Forelimb muscle (tissue), 1 donor: ENCODE results near the gene UPF1. TPM values are rescaled to one million over a fixed set of nuclear protein-coding genes. Genes with fewer than 3 reads are reported as not detected.

Source experiments
- DNase-seq: peaks from one replicate; pipeline ENCODE4 v3.0.0-alpha.2; 2013; ENCODE audit warnings: low read depth
- polyA plus RNA-seq: library from polyadenylated mRNA; unstranded; fragments of 120-200 nt; gene quantifications from one replicate; pipeline ENCODE4 v1.2.1, GENCODE V29; 2013; ENCODE audit not compliant: insufficient read length

The UPF1 gene
- polyA plus RNA-seq, 1 donor = 34.1 TPM

DNA sequence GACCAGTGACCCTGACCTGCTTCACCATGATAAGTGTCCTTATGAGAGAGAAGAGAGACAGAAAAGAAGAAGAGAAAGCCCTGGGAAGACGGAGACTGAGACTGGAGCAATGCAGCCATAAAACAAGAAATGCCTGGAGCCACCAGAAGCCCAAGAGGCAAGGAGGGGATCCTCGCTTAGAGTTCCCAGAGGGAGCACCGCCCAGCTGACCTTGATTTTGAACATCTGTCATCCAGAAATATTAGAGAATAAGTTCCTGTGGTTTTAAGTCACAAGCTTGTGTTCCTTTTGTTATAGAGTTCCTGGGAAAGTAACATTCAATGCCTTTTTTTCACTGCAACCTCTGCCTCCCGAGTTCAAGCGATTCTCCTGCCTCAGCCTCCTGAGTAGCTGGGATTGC is 44.0 kb downstream of the UPF1 start:
- DNase-seq = no peak

DNA sequence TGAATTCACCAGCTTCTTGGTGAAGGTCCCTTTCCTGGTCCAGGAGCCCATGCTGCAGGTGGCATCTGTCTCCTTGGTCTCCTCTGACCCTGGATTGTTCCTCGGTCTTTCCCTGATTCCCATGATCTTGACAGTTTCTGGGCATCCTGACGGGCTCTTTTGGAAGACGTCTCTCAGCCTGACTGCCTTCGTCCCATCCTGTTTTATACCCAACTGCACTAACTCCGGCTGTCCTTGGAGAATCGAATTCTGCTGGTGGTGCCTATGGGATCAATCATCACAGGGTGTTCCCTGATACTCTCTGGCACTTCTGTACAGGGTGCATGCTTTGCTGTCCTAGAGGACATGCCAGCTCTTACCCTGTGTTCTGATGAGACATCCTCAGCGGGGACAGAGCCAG is 45.1 kb downstream of the UPF1 start:
- DNase-seq = no peak

GRCh38 chr19:18878058-18878797 is 46.5 kb downstream of the UPF1 start:
- no peak for DNase-seq

- no peak for DNase-seq
Measured at GRCh38 chr19:18878858-18879578, 47.3 kb downstream of the UPF1 start.

DNA sequence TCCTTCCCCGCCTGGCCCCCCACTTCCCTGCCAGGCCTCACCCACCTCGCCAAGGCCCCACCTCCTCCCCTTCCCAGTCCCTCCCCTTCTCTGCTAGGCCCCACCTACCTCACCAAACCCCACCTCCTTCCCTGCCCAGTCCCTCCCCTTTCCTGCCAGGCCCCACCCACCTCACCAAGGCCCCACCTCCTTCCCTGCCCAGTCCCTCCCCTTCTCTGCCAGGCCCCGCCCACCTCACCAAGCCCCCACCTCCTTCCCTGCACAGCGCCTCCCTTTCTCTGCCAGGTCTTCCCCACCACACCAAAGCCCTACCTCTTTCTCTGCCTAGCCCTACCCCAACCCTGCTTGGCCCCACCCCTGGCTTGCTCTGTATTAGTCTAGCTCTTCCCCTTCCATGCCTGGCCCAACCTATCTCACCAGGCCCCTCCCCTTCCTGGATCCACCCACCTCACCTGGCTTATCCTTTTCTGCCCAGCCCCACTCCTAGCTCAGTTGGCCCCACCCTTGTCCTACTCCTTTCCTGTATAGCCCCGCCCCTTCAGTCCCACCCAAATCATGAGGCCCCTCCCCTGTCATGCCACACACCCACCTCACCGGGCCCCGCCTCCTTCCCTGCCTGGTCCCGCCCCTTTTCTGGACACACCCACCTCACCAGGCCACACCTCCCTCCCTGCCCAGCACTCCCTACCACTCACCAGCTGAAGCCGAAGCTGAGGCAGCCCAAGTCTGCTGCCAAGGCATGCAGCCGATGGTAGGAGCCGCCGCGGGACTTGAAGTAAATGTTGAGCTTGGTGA is 48.0 kb downstream of the UPF1 start:
- DNase-seq = no peak

- DNase-seq = no peak
Measured at GRCh38 chr19:18881491-18881890, 49.7 kb downstream of the UPF1 start.

DNA sequence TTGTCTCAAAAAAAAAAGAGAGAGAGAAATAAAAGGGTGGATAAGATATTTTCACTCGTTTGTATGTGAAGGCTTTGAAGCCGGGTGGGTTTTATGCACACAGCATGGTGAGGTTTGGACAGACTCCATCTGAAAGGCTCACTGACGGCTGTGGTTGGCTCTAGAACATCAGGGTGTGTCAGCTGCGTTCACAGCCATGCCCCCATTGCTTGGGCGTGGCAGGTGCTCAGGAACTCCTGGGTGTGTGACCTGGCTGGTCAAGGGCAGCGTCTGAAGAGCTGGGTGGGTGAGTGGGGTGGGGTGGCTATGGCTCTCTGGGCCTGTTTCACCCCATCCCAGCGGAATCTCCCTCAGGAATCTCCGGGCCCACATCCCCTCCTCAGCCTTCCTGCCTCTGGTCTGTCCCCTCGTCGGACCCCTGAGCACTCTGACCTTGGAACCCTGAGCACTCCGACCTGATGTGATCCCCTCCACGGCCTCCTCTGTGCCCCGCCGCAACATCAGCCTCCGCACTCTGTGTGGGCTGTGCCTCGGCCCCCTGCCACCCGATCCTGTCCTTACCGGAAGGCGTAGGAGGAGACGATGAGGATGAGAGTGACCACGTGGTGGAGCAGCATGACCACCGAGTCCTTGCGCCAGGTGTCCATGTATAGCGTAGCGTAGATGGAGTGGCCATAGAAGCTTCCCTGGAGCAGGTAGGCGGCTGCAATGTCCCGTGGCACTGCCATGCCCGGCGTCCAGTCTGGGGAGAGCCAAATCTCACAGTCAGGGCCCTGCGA is 52.0 kb downstream of the UPF1 start:
- DNase-seq = no peak

- no peak for DNase-seq
Measured at GRCh38 chr19:18886972-18887371, 55.2 kb downstream of the UPF1 start.

GRCh38 chr19:18889949-18890745 is 58.4 kb downstream of the UPF1 start:
- no peak for DNase-seq

- no peak for DNase-seq
Measured at GRCh38 chr19:18893587-18894253, 62.0 kb downstream of the UPF1 start.

DNA sequence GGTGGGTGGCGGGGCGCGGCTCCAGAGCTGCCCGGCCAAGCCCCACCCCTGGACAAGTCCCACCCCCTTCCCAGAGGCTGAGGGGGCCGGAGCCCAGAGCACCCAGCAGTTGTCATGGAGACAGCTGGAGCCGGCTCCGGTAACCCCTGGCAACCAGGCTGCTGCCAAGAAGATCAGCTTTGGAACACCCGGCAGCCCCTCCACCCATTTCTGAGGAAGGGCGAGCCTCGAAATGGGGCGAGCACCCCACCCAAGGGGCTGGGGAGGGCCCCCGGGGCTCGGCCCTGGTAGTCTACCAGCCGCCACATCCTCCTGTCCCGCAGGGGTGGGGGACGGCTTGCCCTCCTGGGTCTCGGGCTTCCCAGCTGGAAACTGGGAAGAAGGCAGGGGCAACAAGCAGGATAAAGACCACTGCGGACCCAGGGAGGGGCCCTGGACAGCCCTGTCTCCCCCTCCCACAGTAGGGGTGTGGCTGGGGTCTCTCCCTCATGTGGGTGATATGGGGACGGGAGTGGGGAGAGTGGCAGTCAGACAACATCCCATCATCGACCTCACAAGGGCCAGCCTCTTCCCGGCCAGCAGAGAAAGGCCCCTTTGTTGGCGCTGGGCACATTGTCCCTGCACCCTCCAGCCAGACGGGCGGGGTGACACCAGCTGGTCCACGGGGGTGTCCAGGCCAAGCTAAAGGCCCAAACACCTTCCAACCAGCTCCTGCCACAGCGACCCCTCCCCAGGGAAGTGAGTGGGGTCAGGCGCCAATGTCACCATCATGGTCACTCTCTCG is 62.7 kb downstream of the UPF1 start:
- peak; percentile 28 for DNase-seq

DNA sequence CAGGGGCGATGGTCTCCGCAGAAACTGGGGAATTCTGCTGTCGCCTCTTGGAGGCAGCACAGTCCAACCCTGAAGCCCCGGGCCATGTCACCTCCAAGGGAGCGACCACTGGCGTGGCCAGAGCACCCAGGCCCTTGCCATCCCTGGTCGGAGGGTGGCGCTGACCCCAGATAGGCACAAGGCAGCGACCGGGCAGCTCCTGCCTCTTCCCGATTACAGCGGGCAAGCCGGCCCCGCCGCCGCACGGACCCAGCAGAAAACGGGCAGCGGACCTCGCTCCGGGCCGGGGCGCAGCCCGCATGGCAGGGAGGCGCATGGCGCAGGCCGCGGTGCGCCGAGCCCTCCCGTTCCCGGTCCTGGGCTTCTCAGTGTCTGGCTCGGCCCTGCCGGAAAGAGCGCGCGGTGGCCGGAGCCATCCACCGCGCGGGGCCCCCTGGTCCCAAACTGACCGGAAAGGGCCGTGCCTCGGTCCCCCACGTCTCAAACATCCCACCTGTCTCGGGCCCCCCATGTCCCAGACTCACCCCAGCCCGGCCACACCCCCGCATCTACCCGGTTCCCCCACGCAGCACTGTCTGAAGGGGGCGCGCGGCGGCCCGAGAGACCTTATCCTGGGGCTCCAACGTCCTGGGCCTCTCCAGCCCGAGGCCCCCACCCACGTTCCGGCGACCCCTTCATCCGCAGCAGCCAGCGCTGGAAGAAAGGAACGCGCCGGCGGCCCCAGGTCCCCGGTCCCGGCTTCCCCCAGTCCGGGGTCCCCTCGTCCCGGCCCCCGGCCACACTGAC is 63.5 kb downstream of the UPF1 start:
- DNase-seq = no peak

DNA sequence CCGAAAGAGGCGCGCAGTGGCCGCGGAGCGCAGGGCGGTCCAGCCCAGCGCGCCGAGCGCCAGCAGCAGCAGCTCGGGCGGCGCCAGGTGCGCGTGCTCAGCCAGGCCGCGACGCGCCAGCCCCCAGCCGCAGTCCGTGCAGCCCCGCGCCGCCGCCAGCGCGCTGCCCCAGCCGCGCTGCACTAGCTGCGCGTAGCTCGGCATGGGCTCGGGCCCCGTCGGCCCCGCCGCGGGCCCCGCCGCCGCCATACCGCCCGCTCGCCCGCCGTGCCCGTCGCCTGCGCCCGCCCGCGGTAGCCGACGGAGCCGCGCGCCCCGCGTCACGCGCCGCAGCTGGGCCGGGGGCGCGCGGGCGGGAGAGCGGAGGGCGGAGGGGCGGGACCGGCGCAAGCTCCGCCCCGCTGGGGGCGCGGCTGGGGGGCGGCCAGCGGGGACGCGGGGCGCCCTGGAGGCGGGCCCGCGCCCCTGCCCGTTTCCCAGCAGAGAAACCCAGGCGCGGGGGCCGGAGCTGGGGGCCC is 64.1 kb downstream of the UPF1 start, which contains the start of gene CERS1:
CERS1 (minus strand) TSS at position 335 of the 518 bp plus-strand sequence; CDS start at position 249, 86 bp downstream.
- no peak for DNase-seq

DNA sequence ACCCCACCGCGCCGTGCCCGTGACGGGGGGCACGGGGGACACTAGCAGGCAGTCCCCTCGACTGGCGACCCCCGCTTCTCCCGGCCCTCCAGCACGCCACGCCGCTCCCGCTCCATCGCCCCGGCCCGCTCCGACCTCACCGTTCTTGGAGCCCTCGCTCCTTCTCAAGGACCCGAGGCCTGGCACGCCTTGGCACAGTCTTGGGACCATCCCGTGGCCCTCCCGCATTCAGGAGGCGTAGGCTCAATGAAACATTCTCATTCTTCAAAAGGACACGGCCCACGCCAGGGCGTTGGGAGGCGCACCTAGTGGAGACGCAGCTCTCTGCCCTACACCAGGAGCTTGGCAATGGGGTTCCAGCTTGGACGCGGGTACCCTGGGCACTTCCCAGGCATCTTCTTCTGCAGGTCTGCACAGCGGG is 64.7 kb downstream of the UPF1 start:
- DNase-seq = no peak

DNA sequence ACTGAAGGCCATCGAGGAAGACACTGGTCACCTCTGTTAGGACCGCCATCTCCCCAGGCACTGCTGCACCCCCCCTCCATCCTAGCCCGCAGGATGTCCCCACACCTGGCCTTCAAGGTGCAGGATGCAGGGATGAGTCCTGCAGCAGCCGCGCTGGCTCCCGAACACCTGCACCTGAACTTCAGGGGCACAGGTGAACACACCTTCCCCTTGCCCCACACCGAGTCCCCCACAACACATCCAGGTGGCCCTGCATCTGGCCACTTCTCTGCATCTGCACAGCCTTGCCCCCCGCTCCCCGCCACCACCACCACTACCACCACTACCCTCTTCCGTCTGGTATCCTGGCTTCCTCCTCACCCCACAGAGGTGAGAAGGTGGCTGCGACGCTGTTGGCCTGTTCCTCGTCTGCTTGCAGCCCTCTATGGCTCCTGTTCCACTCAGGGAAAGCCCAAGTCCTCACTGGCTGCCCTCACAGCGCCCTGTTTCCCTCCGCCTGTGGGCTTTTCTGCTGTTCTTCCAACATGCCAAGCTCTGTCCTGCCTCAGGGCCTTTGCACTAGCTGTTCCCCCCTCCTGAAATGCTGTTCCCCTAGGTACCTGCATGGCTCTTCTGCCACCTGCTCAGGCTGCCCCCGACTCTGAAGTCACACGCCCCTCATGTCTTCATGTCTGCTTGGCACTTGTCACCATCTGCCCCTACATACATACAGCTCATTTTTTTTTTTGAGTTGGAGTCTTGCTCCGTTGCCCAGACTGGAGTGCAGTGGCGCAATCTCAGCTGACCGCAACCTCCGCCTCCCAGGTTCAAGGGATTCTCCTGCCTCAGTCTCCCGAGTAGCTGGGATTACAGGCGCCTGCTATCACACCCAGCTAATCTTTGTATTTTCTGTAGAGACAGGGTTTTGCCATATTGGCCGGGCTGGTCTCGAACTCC is 65.6 kb downstream of the UPF1 start:
- no peak for DNase-seq

DNA sequence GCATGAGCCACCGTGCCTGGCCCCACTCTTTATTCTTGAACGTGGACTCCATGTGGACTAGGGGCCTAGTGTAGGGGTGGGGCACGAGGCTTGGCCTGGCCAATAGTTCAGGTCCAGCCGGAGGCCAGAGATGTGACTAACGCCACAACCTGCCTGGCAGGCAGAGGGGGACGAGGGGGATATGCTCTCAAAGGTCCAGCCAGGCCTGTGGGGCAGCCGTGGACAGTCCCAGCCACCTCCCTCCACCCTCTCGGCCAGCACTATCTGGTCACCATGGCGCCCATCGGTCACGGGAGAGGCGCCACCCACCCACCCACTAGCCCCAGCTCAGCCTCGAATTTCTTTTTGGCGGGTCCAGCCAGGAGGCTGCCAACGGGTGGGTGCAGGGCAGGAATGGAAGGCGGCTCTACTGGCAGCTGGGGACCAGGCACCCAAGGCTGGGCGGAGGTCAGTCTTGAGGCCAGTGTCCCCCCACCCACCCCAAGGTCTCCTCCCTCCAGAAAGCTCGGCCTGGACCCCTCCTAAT is 66.4 kb downstream of the UPF1 start:
- DNase-seq = no peak
